Right forelimb (tissue), 1 donor: Measurements from ENCODE around the gene MED13.
A peak's percentile ranks its signal among the peaks of the same experiment; 100 is the strongest.
"Not testable (repeated sequence)": the region's sequence is repeated elsewhere in the genome, so short reads cannot be mapped to it uniquely, and the experiment has no call there.

Experiments
- DNase-seq: peaks from one replicate; pipeline ENCODE4 v3.0.0-alpha.2; 2018

MED13 gene

DNA sequence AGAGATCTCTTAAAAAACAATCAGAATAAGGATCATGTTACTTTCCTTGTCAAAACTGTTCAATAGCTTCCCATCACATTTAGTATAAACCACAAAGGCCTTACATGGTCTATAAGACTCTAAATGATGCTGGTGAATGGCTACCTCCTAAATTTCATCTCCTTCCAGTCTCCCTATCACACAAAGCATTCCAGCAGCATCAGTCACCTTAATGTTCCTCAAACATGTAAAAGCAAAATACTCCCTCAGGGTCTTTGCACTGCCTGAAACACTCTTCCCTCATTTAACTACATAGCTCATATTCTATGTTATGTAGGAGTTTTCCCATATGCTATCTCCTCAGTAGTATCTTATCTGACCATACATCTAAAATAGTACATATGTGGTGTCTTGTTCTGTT lies 83.8 kb downstream of the MED13 start:
- no peak for DNase-seq

GRCh38 chr17:61980535-61980934 lies 84.5 kb downstream of the MED13 start:
- DNase-seq = no peak

DNA sequence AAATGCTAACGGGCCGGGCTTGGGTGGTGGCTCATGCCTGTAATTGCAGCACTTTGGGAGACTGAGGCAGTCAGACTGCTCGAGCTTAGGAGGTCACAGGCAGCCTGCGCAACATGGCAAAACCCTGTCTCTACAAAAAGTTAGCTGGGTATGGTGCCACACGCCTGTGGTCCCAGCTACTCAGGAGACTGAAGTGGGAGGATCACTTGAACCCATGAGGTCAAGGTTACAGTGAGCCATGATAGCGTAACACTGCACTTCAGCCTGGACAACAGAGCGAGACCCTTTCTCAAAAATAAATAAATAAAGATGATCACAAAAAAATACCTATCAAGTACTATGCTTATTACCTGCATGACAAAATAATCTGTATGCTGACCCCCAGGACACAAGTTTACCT lies 91.0 kb downstream of the MED13 start:
- no peak for DNase-seq

GRCh38 chr17:61972311-61972710 lies 92.8 kb downstream of the MED13 start:
- DNase-seq = no peak

- no peak for DNase-seq
These were observed 95.0 kb downstream of the MED13 start for GRCh38 chr17:61970030-61970429.

GRCh38 chr17:61968757-61969156 lies 96.3 kb downstream of the MED13 start:
- no peak for DNase-seq

DNA sequence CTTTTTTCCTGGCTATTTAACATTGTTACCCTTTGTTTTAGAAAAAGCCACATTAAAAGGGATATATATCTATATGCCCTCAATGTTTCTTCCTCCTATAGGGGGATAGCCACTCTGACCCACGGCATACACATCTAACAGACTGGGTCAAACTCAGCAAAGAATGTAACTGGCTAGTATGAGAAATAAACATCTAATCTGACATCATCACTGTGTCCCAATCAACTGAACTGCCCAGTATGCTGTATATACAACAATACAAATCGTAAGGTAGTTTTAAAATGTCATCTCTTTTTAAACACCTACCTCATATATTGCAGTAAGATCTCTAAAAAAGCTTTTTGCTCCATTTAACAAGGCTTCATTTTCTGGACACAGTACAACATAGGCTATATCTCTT lies 97.3 kb downstream of the MED13 start:
- no peak for DNase-seq

GRCh38 chr17:61966191-61966590 lies 98.9 kb downstream of the MED13 start:
- no peak for DNase-seq

DNA sequence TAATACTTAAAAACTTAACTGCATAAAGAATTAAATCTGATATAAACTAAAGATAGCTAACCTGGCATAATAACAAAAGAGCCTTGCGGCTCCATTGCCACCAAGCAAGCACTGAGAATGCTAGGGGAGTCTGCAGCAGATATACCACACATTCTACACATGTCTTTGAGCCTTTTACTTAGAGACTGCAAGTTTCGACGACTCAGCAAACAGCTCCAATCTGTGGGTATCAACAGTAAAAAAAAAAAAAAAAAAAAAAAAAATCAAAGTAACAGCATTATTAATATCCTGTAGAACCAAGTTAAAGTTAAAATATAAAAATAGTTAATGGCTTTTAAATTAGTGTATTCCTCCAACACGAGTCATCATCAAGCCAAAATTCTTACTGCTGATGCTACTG lies 109.5 kb downstream of the MED13 start:
- DNase-seq = no peak

- no peak for DNase-seq
These were observed 117.6 kb downstream of the MED13 start for GRCh38 chr17:61947367-61948078.

- DNase-seq = no peak
These were observed 118.7 kb downstream of the MED13 start for GRCh38 chr17:61946359-61946758.

DNA sequence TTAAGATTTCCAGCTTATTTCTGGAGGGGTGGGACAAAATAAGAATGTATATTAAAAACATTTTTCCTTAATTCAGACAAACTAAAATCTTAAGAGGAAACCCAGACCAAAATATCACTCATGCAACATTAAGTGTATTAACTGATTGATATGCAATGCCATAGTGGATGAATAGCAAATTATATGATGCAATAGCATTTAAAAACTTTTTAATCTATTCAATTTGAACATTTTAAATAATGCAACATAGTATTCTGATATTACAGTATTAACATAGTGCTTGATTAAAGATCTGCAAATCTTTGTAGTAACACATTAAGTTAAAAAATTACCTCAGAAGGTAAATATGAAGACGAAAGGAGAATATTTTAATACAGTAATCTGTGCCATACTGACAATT lies 122.0 kb downstream of the MED13 start:
- DNase-seq = no peak

DNA sequence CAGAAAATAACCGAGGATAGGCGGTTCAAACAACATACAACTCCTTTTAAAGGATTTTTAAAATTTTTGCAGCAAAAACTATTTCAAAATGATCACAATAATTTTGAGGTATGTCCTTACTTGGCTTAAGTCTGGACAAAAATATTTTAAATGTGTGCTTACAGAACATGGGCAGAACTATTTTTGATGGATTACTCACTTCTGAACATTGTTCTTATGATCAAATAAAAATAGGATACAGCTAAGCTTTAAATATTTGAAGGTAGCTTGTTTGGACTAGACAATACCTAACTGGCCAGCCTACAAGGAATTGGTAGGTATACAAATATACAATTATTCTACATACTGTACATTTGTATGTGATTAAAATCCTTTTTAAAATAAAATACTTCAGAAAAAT lies 123.0 kb downstream of the MED13 start:
- DNase-seq = no peak

DNA sequence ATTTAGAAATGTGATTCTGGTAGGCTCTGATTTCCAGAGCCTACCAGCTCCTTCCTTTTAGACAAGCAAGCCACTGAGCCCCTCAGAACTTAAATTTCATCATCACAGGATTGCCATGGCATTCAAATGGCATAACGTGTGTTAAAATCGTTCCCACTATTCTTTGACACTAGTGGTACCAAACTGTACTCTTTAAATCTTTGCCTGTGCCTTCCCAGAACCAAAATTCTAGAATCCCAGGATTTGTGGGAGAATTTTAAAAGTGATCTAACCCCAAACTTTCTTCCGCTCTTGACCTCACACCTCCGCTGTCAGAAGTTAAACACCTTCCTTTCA lies 137.0 kb downstream of the MED13 start:
- DNase-seq = no peak

DNA sequence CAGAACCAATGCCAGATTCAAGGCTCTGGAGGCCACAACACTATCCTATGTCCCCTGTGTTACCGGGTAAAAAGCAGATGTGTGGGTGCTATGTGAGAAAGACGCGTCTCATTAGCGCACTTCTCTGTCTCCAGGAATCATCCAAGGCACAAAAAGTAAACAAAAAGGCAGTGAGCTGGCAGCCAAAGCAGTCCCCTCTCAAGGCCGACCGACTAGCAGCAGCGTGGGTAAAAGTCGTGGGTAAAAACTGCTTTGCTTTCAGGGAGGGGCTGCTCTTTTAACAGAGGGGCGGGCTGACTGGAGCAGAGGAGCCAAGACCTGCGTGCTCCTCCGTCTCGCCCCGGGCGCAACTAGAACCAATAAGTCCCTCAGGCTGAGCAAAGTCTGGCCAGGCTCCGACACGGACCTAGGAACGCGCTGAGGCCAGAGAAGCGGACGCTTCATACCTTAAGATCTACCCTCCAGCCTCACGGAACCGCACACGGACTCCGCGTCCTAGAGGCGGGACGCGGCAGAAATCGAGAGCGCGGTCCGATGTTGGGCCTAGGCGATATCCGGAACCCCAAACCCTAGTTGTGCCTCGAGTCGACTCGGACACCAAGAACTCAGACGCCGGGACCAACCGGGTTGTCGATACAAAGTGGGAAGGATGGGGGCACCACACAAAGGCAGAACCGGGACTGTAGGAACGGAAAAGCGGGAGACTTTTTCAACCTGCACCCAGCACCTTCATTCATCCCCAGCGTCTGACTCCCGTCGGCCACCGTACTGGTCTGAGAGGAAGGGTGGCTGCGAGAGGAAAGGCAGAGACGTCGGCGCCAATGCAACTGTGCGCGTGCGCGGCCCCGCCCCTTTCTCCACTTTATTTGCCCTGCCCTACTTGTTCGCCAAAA lies 137.6 kb downstream of the MED13 start, which contains the start of gene INTS2:
Gene INTS2 (minus strand): TSS at position 775 of the 893 bp plus-strand sequence. CDS start 1,338 bp downstream, outside the sequence.
- DNase-seq = peak; percentile 98

- DNase-seq = no peak
These were observed 138.3 kb downstream of the MED13 start for GRCh38 chr17:61926826-61927207.

- not testable (repeated sequence) for DNase-seq
These were observed 149.9 kb downstream of the MED13 start for GRCh38 chr17:61915162-61915561.

- no peak for DNase-seq
These were observed 156.6 kb downstream of the MED13 start for GRCh38 chr17:61908292-61909037.

DNA sequence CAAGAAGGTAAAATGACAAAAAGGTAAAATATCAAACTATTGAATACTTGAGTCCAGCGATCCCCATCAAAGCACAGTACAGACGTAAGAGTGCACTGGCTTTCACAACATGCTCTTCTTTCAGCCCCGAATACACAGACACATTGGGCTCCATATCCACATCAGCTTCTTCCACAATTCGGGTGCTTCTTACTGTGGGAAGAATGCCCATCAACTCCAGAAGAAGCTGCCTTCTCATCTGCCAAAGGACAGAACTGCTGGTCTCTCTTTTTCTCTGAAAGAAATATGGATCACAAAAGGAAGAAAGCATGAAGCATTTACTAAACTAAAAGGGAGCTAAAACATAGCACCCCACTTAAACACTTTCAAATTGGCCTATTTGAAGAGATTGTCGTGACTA lies 157.7 kb downstream of the MED13 start:
- DNase-seq = no peak

GRCh38 chr17:61904094-61904710 lies 160.9 kb downstream of the MED13 start:
- no peak for DNase-seq

GRCh38 chr17:61903251-61903650 lies 161.8 kb downstream of the MED13 start:
- no peak for DNase-seq

DNA sequence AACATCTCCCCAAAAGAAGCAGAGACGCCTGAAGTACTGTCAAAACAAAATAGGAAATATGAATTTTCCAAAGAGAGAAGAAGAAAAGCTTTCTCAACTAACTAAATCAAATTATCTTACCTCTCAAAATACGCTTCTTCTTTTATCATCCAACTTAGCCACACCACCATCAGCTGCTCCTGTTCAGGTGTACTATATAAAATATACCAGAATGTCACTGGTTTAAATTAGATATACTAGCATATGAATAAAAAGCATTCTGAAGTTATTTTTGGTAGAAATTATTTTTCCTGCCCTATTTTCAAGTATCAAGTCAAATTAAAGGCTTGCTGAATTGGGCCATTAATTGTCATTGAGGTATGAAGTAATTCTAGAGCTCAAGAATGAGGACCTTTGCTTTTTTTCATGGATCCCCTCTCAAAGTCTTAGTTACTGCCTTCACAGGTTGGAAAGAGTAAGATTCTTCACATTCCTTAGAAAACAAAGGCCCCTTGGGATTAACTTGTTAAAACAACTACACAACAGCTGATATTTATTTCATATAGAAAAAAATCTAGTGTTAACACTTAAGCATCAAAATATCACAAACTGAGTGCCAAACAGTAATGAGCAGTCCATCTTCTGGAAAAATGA lies 167.4 kb downstream of the MED13 start:
- no peak for DNase-seq

DNA sequence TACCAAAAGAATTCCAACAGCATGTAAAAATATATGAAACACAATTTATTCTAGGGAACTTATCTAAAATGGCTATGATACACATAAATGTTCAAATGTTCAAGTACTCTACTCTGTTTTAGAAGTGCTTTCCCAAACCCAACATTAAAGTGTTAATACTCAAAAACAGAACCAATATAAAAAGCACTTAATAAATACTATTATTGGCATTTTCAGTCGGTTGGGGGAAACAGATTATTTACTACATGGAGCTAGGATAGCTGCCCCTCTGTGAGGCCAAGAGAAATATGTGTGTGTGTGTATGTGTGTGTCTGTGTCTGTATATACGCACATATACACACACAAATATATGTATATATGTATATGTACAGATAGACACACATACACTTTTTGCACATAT lies 169.7 kb downstream of the MED13 start:
- no peak for DNase-seq
